GM21717 (cell line): ENCODE data around the gene FEV.

Experiments used
- ATAC-seq: cut with Tn5 transposase; IDR thresholded peaks from one replicate; pipeline ENCODE4 v1.9.1; 2021; ENCODE audit warnings: mild to moderate bottlenecking, moderate library complexity; ENCODE audit not compliant: unreplicated experiment

The FEV gene

DNA sequence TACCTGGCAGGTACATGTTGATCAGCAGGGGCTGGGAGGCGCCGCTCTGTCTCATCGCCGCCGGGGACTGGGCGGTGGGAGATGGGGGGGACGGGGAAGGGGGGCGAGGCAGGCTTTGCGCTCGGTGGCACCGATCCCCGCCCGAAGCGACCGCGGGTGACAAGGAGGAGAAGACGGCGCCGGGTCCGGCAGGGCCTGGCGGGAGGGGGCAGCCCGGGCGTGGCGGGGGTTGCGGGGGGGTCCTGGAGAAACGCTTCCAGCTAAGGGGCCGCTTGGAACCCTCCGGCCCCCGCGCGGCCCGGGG is at the start of gene FEV:
FEV (minus strand) TSS at position 164 of the 304 bp plus-strand sequence; CDS start at position 55, 109 bp downstream.
- ATAC-seq, result no peak

DNA sequence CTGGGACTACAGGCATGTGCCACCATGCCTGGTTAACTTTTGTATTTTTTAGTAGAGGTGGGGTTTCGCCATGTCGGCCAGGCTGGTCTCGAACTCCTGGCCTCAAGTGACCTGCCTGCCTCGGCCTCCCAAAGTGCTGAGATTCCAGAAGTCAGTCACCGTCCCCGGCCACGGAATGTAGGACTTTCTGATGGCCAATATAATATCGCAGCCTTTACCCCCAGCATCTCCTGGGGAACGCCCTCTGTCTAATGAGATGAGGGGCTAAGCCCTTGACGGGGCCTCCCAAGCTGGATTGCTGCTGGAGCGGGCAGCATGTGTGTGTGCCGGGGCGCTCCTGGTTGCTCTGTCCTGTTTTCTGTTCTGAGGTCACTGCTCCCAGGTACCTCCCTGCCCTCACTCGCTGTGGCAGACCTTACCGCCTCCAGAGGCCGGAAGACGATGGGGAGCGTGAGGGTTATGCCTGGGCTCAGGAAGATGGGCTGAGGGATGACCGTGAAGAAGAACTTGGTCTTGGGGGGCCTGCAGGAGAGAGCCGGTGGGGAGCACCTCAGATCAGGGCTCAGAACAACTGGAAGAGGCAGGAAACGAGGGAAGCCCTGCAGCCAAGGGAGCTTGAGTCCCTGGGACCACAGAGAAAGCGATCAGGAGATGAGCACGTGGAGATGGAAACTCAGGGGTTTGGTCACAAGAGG is 47.2 kb upstream of the FEV start:
- ATAC-seq, result no peak

DNA sequence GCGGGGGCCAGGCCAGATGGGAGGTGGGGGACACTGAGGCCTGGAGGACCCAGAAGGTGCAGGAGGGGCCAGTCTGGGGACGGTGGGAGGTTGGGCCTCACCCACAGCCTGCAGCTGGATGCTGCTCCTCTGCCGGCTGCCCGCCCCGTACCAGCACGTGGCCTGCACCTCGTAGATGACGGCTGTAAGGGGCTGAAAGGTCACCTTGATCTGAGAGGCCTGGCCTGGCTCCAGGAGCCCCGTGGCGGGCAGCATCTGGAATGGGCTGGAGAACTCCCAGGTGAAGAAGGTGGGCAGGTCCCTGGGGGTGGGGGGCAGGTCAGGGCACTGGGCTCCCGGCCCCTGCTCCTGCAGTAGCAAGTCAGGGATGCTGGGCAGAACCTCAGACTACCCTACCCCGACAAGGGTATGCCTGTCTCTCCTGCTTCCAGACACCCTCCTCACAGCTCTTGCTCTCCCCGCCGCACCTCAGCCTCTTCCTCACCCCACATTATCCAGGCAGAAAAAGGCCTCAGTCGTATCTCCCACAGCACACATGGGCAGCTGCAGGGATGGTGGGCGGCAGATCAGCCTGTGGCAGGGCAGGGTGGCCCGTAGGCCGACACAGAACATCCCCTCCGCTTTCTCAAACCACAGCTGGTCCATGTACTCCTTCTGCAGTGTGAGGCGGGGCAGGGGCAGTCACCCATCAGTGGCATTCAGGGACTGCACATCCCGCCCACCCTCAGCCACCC is 46.2 kb upstream of the FEV start:
- ATAC-seq, result no peak

DNA sequence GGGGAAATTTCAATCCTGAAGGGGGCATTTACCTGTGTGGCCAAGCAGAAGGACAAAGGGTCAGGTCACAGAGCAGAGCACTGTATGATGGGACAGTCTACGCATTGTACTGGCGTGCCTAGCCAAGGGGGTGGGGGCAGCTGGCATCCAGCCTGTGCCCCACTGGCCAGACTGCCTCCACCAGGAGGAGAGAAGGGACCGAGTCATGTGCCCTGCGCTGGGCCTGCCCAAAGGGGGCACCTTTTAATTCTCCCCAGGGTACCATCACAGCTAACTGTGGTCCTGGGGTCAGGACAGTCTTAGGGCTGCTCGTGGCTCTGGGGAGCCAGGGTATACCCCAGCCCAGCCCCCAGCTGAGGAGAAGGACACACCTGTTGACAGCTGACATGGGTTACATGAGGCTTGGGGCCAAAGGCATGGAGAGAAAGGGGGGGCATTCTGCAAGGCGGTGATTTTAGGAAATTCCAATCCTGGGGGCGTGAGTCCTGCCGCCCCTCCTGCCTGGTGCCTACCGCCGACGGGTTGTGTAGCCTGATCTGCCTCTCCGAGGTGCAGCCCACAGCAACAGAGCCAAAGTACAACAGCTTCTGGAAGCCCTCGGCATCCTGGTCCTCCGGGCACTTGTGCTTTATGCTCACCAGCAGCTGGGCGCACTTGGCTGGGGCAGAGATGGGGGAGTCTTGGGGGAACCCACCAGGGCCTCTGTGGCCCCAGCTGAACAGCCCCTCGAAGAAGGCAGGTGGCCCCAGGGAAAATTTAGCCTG is 45.4 kb upstream of the FEV start:
- ATAC-seq, result no peak

DNA sequence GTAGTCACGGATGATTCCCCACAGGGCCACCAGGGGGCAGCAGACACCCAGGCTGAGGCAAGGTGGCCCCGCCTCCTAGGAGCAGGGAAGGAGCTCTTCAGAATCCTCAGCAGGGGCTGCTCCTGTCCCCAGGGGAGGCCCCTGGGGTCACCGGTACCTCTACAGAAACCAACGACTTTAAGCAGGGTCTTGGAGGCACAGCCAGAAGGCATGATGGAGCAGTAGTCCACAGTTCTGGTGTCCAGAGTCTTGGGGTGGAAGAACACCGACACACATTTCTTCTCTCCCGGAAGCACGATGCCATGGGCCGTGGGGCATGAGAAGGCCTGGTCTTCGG is 44.8 kb upstream of the FEV start:
- ATAC-seq, result no peak

DNA sequence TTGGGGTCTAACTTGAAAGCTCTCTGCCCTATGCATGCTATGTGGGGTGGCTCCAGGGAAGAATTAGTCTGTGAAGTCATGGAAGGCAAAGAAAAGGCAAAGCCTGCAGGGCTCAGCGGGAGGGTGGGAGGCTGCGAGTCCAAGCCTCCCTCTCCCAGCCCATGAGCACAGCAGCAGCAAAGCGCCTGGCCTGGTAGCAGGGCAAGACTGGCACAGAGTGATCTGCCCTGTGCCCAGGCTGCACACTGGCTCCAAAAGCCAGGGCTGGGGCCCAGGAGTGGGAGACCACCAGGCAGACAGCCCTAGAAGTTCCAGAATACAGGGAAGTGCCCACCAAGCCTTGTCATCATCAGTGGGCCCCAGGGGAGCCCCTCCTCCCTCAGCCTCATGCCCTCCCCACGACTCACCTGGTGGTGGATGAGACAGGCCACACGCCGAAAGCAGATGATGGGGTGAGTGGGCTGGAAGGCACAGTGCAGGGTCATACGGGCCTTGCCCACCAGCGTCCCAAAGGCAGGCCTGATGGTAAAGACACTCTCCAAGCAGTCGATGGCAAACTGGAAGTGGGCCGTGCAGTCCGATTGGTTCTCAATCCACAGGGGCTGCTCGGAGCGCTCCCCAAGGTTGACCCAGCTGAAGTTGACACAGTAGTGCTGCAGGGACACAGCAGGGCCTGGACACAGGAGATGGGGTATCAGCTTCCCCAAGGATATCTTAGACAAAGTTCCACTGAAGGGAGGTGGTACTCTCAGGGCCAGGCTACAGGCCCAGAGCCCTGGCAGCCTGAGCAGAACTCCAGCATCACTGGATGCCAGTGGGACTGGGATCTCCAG is 44.2 kb upstream of the FEV start:
- ATAC-seq, result no peak

DNA sequence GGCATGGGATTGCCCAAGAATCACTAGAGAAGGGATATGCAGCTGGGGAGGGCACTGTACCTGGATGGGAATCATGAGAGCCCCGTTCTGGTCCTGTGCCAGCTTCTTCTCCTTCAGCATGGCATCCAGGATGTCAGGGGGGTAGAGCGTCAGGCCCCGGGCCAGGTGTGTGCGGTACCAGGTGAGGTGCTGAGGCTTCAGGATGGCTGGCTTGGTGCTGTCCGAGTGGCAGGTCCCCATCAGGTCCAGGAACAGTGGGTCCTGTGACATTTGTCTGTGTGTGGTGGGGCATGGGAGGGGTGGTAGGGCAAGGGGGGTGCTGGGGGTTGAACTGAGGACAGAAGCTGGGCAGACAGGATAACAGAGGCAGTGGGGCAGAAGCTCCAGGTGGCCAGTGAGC is 43.2 kb upstream of the FEV start:
- no peak for ATAC-seq

DNA sequence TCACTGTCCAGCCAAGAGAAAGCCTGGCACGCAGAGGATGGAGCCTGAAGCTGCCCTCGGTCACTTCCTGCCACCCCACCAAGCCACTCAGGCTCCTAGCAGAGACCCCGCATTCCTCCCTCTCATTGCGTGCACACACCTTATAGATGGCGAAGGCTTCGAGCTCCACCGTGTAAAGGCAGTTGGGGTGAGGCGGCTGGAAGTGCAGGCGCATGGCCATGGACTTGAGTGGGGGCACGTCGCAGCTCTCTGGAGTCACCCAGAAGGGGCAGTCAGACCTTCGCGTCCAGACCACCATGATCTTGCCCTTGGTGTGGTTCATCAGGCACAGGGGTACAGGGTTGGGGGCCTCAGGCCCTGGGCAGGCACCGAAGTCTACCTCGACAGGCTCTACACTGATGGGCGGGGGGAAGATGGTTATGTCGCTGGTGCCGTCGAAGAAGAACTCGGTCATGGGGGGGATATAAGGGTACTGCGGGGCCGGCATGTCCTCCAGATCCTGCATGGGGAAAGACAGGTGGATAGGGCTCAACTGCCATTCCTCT is 42.6 kb upstream of the FEV start:
- no peak for ATAC-seq

DNA sequence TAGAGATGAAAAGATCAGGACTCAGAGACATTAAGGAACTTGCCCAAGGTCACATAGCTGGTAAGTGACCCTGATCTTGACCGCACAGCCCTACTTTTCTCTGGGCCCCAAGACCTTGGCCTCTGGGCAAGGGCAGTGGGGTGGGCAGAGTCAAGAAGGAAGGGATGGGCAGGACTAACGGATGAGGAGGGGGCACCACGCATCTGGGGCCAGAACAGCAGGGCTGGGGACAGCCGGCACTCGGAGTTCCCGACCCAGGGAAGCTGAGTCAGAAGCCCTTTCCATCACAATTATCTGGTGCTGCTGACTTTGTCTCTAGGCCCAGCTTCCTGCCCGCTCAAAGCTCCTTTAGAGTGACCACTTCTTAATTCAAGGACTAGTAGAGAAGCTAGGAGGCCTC is 42.0 kb upstream of the FEV start:
- no peak for ATAC-seq

DNA sequence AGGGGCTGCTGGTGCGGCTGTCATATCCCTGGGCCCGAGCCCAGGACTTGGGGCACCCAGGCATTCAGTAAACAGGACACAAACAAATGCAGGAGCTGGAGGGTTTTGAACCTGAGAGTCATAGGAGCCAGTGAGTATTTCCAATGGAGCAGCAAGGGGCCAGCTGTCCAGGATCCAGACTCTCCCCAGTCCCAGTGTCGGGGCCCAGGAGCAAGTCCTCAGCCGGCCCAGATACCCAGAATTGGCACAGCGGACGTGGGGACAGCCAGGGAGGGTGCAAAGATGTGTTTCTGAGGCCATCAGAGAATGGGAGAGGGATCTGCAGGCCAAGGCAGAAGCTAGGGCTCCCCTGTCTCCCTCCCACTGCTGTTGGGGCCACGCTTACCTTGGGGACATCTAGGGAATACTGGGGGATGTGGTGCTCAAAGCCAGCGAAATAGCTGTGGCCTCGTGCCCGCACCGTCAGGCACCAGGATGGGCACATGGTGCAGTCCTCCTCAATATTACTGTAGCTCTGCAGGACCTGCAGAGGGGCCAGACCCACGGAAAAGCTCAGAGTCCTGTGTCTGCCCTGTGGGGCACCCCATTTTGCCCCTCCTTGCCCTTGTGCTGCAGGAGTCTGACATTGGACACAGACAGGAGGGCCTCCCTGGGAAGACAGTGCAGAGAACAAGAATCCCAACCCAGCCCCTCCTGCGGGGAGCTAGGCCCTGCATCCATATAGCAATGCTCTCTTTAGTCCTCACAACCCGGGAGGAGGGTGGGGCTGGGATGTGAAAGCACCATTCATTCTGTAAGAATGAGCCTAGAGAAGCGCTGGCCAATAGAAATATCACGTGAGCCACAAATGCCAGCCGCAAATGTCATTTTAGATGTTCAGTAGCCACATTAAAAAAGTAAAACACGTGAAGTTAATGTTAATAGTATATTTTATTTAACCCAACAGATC is 40.9 kb upstream of the FEV start:
- no peak for ATAC-seq

DNA sequence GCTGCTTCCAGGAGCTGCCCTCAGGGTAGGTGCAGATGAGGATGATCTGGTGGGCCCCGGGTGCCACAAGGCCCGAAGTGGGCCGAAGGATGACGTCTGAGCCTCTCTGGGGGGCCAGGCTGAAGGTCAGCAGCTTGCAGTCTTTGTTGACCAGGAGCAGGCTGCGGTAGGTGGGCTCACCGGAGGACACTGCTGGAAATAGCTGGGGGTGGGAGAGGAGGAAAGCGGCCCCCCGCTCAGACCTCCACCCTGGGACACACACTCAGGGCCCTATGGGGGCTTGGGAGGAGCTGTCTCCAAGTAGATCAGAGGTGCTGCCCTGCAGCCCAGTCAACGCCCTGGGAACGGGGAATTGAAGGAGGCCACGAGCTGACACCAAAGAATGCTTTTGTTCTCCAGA is 39.1 kb upstream of the FEV start:
- ATAC-seq, result no peak

DNA sequence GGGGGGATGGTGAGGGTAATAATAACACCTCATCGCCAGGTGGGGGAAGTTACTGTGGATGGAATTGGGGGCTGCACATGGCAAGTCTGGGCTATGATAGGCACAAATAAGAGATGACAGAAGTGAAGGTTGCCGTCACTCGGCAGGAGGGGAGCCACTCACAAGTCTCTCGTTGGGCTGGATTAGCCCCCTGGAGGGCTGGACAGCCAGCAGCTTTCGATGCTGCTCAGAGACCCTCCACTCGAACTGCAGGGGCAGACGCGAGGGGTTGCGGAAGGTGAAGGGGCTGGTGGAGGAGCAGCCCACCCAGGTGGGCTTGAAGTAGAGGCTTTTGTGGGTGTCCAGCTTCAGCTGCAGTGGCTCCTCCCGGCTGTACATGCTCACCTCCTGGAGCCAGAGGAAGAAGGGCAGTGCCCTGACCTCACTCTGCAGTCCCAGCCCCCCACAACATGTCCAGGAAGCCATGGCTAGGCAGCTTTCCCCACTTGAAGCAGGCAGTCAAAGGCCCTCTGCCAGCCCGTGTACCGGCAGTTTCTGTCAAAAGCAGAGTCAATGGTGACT is 38.1 kb upstream of the FEV start:
- ATAC-seq, result no peak

DNA sequence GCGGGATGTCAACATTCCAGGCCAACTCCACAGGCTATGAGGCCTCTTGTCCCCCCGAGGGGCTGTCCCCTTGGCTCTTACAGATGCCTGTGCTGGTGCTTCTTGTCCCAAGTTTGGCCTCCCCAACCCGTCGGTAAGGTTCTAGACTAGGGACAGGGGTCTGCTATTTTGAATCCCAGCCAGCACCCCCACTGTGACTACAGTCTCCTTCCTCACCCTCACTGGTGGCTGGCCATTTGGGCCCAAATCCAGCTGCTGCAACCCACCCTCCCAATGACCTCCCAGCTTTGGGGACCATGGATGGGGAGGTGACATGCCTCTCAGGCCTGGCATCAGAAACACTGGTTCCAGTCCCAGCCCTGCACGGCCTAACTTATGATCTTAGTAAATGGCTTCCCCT is 37.6 kb upstream of the FEV start:
- no peak for ATAC-seq

DNA sequence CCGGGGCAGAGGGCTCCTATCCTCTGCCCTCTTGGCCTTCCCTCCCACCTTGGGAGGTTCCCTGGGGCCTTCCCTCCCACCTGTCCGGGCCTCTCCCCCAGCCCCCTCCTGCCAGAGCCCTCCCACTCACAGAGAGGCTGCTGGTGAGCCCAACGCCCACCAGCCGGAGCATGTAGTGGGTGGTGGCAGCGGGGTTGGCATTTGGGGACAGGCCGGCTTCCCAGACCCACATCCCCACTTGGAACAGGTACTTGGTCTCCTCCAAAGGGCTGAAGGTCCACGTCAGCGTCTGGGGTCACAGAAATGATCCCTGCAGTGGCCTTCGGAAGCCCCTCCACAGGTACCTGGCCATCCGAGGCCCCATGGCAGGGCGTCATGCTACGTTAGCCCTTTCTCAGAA is 37.1 kb upstream of the FEV start:
- no peak for ATAC-seq

DNA sequence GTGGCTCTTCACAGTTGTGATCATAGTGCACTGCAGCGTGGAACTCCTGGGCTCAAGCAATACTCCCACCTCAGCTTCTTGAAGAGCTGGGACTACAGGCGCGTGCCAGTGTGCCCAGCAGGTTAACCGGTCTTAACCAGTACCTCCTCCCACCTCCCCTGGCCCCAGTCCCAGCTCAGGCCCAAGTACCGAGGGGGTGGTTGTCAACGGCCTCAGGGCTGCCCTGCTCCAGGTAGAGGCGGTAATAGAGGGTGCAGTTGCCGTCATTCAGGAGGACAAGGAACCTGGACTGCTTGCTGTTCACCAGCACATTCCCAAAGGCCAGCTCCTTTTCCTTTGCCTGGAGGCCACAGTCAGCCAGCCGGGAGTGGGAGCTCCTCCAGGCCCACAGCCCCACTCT is 36.6 kb upstream of the FEV start:
- ATAC-seq, result no peak

DNA sequence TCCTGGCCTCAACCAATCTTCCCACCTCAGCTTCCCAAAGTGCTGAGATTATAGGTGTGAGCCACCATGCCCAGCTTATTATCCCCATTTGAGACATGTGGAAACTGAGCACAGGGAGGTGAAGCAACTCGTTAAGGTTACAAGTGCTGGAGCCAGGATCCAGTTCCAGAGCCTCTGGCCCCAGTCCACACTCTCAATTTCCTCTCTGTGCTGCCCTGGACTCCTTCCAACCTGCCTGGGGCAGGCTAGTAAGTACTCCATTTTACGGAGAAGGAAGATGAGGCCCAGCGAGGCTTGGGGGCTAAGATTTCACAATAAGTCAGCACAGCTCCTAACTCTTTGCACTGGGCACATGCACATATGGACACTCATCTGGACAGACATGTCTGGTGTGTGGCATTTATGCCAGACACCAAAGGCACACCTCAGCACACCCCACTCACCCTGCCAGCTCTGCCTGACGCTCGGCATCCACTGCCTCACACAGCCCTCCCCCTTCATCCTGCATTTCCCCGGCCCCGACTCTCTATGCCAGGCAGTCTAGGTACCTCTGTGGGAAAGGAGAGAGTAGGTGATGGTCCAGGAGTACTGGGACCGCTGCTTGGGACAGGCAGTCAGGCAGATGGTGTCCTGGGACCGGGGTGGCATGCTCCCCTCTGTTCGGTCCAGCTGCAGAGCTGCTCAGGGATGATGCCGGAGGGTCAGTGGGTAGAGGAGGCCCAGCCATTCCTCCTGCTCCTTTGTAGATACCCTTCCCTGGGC is 35.8 kb upstream of the FEV start:
- ATAC-seq, result no peak

DNA sequence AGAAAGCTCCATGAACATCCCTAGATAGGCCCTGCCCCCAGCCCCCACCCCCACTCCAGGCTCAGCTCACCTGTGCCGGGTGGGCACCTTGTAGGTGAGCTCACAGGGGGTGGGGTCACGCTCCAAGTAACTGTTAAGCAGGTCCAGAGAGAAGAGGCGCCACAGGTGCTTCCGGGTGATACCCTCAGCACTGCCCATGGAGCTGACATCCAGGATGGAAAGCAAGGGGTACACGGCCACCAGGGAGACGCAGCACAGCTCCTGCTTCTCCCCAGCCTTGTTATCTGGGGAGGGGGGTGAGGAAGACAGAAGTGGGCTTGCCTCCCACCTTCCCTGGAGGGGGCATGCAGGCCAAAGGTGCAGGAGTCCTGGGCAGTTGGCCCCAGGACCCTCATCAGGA is 34.5 kb upstream of the FEV start:
- no peak for ATAC-seq

DNA sequence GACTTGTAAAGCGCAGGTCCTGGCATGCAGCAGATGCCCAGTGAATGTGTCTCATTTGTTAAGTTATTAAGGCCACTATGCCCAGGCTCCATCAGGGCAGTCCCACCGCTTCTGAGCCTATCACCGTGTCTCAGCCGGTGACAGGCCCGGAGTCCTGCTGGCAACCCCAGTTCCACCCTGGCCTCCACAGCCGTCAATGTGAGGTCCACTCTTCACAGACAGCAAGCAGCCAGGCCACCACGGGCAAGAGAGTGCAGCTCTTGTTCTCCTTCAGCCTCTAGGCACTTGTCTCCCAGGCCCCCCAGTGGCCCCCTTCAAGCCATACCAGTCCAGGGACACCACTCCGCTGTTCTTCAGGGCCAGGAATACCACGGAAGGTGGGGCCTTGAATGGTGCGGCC is 33.7 kb upstream of the FEV start:
- ATAC-seq, result no peak

DNA sequence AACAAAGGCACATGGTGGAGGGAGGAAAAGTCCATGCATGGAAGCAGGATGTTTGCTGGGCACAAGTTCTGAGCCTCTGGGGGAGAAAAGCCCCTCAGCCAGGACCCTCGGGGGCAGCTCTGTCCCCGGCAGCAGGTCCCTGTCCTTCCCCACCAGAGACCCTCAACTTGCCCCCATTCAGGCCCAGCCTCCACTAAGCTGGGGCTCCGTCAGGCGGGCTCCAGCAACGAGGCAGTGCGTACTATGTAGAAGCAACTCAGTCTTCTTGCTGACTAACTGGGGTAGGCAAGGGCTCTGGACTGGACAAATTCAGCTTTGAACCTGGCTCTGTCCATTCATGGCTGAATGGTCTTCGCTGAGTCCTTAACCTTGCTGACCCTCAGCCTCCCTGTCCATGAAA is 33.3 kb upstream of the FEV start:
- no peak for ATAC-seq
